Panc1 (cell line): ENCODE measurements around the gene DNAJC16. TPM values are rescaled to one million over a fixed set of nuclear protein-coding genes. Genes with fewer than 3 reads are reported as not detected.

ENCODE experiments used
- ATAC-seq: fragments of 200-7000 bp; cut with Tn5 transposase; 2 replicates; pipeline ENCODE4 v1.9.1; 2020; ENCODE audit warnings: mild to moderate bottlenecking, moderate library complexity
- BruUV-seq: library from RNA; stranded (reverse); fragments of 400-500 nt; replicated peaks from 2 replicates; lab custom pipeline; 2021; lab: Mats Ljungman, UMichigan
- CTCF ChIA-PET: fragments of 300-600 bp; sonication (Branson Sonifier 250); formaldehyde crosslinking; loops from one replicate; lab custom pipeline; 2022; ENCODE audit warnings: antibody characterized with exemption; lab: Charles Lee
- POLR2A ChIA-PET: fragments of 300-600 bp; sonication (Branson Sonifier 250); formaldehyde crosslinking; loops from one replicate; lab custom pipeline; 2022; ENCODE audit warnings: antibody characterized with exemption; lab: Charles Lee
- DNase-seq: peaks from one replicate; pipeline ENCODE4 v3.0.0-alpha.2; 2010; ENCODE audit warnings: low read depth, low spot score
- H3K27ac ChIP-seq: 2 replicates; pipeline ENCODE4 v1.5.1; 2011; ENCODE audit warnings: mild to moderate bottlenecking, low read length, inconsistent platforms
- H3K27me3 ChIP-seq: fragments of 200-500 bp; sonication (Bioruptor generic); 2 replicates; pipeline ENCODE4 v1.6.0; 2014; ENCODE audit warnings: low read length, inconsistent platforms; ENCODE audit not compliant: control insufficient read depth, insufficient read depth
- H3K36me3 ChIP-seq: fragments of 200-500 bp; sonication (Bioruptor generic); 2 replicates; pipeline ENCODE4 v1.5.1; 2014; ENCODE audit warnings: inconsistent platforms, mild to moderate bottlenecking, low read length, moderate library complexity; ENCODE audit not compliant: control insufficient read depth, insufficient read depth
- H3K4me1 ChIP-seq: 2 replicates; pipeline ENCODE4 v1.5.1; 2011; ENCODE audit warnings: inconsistent platforms, mild to moderate bottlenecking, low read length, moderate library complexity; ENCODE audit not compliant: control insufficient read depth, insufficient read depth
- H3K4me3 ChIP-seq, 2 experiments: 2 replicates each; pipeline ENCODE4 v1.5.1; 2011 to 2012; ENCODE audit warnings: low read depth in 2 of 2, low read length in 2 of 2, mild to moderate bottlenecking in 2 of 2, inconsistent platforms in 1 of 2, moderate library complexity in 1 of 2
- H3K9me3 ChIP-seq: fragments of 200-500 bp; sonication (Bioruptor generic); 2 replicates; pipeline ENCODE4 v1.5.1; 2014; ENCODE audit warnings: low read depth, mild to moderate bottlenecking, inconsistent platforms, low read length, moderate library complexity; ENCODE audit not compliant: control insufficient read depth, insufficient read depth
- POLR2AphosphoS5 ChIP-seq: IDR thresholded peaks from 2 replicates; pipeline ENCODE4 v1.6.1; 2012; ENCODE audit warnings: mild to moderate bottlenecking, low read depth, low read length, moderate library complexity
- SIN3A ChIP-seq: IDR thresholded peaks from 2 replicates; pipeline ENCODE4 v1.6.1; 2012; ENCODE audit warnings: low read depth, mild to moderate bottlenecking, low read length, moderate library complexity, borderline replicate concordance; ENCODE audit not compliant: insufficient read depth
- TCF7L2 ChIP-seq: IDR thresholded peaks from 2 replicates; pipeline ENCODE4 v1.6.1; 2011; ENCODE audit warnings: mild to moderate bottlenecking, low read depth, low read length, inconsistent platforms
- in situ Hi-C: cut with HindIII; loops from 2 replicates; pipeline ENCODE4 v1.10.0; 2016; ENCODE audit warnings: low sequenced_read_pairs, low pct_unique_long_range_greater_than_20kb
- intact Hi-C: fragments of 100-400 bp; cut with micrococcal nuclease; formaldehyde crosslinking; loops from one replicate; pipeline ENCODE4 v1.10.0; 2022; ENCODE audit not compliant: unreplicated experiment
- total RNA-seq: library from RNA; stranded (reverse); gene quantifications from one replicate; pipeline ENCODE4 v1.2.1, GENCODE V29; 2021; ENCODE audit not compliant: unreplicated experiment
- TF ChIP-seq, protein P1 (sequence below), 2 experiments: IDR thresholded peaks; 2 replicates each; pipeline ENCODE4 v1.6.1; 2011 to 2012; ENCODE audit warnings: low read depth in 2 of 2, control low read depth in 1 of 2, low read length in 1 of 2, mild to moderate bottlenecking in 1 of 2, moderate library complexity in 1 of 2; ENCODE audit not compliant: insufficient read depth in 1 of 2
- TF ChIP-seq, protein P2 (sequence below): fragments of 450-650 bp; IDR thresholded peaks from 2 replicates; pipeline ENCODE4 v1.5.1; 2017; ENCODE audit warnings: mild to moderate bottlenecking

Gene DNAJC16
- total RNA-seq, 1 experiment from 2014 or later: 22.0 TPM

DNA sequence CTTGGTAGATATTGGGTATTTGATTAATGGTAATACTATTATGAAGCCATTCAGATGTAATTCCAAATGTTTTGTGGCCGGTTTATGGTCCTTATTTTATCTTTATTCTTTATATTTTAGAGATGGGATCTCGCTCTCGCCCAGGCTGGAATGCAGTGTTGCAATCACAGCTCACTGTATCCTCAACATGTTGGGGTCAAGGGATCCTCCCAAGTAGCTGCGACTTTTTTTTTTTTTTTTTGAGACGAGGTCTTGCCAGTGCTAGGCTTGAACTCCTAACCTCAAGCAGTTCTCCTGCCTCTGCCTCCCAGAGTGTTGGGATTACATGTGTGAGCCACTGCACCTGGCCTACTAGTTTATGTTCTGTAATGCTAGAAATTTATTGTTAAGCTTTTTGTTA lies 95.3 kb downstream of the DNAJC16 start:
- no peaks in the 10 kb centered on the region for H3K9me3 ChIP-seq
- H3K36me3 ChIP-seq: peaks cover 9% of the 10 kb centered on the region
- no peak overlapping the region; the same call in 1 of the 2 replicates for H3K27ac ChIP-seq
- ATAC-seq (no peak), DNase-seq (no peak)
- no peaks in the 10 kb centered on the region for H3K27me3 ChIP-seq
- in situ Hi-C loops (no loop called here), intact Hi-C loops (no loop called here)
- TF ChIP-seq, protein P1, sequence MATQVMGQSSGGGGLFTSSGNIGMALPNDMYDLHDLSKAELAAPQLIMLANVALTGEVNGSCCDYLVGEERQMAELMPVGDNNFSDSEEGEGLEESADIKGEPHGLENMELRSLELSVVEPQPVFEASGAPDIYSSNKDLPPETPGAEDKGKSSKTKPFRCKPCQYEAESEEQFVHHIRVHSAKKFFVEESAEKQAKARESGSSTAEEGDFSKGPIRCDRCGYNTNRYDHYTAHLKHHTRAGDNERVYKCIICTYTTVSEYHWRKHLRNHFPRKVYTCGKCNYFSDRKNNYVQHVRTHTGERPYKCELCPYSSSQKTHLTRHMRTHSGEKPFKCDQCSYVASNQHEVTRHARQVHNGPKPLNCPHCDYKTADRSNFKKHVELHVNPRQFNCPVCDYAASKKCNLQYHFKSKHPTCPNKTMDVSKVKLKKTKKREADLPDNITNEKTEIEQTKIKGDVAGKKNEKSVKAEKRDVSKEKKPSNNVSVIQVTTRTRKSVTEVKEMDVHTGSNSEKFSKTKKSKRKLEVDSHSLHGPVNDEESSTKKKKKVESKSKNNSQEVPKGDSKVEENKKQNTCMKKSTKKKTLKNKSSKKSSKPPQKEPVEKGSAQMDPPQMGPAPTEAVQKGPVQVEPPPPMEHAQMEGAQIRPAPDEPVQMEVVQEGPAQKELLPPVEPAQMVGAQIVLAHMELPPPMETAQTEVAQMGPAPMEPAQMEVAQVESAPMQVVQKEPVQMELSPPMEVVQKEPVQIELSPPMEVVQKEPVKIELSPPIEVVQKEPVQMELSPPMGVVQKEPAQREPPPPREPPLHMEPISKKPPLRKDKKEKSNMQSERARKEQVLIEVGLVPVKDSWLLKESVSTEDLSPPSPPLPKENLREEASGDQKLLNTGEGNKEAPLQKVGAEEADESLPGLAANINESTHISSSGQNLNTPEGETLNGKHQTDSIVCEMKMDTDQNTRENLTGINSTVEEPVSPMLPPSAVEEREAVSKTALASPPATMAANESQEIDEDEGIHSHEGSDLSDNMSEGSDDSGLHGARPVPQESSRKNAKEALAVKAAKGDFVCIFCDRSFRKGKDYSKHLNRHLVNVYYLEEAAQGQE (IDR thresholded peaks at IDR 0.05; ENCODE audit: insufficient read depth in 1 of 2, low read depth in 2 of 2, low read length in 1 of 2): no peak
- TF ChIP-seq TCF7L2: no peak
- no peak for TF ChIP-seq SIN3A
- no peak for TF ChIP-seq POLR2AphosphoS5
- TF ChIP-seq, protein P2, sequence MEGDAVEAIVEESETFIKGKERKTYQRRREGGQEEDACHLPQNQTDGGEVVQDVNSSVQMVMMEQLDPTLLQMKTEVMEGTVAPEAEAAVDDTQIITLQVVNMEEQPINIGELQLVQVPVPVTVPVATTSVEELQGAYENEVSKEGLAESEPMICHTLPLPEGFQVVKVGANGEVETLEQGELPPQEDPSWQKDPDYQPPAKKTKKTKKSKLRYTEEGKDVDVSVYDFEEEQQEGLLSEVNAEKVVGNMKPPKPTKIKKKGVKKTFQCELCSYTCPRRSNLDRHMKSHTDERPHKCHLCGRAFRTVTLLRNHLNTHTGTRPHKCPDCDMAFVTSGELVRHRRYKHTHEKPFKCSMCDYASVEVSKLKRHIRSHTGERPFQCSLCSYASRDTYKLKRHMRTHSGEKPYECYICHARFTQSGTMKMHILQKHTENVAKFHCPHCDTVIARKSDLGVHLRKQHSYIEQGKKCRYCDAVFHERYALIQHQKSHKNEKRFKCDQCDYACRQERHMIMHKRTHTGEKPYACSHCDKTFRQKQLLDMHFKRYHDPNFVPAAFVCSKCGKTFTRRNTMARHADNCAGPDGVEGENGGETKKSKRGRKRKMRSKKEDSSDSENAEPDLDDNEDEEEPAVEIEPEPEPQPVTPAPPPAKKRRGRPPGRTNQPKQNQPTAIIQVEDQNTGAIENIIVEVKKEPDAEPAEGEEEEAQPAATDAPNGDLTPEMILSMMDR: no peak
- H3K4me3 ChIP-seq: no peak overlapping the region
- H3K4me1 ChIP-seq: peaks cover 21% of the 10 kb centered on the region
- BruUV-seq: no TSS peak
- ChIA-PET POLR2A (no interaction called here), CTCF (no interaction called here)

DNA sequence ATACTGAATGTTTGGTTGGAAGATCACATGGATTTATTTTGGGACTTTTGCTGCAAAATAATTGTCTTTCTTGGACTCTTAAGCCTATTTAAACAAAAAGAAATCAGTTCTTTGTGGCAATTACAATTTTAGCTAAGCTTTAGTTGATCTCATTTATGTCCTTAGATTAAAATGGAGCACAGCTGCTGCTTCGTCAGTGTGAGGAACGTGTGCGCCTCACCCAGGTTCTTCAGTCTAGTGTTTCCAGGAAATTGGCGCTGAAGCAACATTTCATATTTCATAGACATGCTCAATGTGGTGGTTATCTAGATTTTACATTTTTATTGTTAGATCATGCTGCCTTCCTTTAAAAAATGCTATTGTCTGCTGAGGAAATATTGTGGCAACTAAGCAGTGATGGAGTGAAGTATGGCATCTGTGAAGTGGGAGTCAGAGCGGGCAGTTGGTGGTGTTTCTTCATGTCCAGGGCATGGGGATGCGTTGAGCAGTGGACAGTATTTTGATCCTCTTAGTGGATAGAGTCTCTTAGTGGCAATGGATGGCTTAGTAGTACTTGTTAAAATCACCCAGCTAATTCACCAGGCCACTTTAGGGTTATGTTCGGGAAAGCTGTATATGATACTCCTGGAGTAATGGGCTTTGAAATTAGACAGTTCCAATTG lies 96.2 kb downstream of the DNAJC16 start:
- intact Hi-C loops (no loop called here), in situ Hi-C loops (no loop called here)
- BruUV-seq: no TSS peak
- ChIA-PET CTCF (no interaction called here), POLR2A (interaction anchor here (0.6 kb wide), 1 partner anchor 67 kb away, joined by 3 read pairs; no protein-coding TSS in a partner anchor)
- DNase-seq: no peak
- Histone ChIP-seq H3K4me1 (peaks cover 21% of the 10 kb centered on the region), H3K27me3 (no peaks in the 10 kb centered on the region), H3K4me3 (no peak overlapping the region), H3K9me3 (no peaks in the 10 kb centered on the region), H3K36me3 (peaks cover 8% of the 10 kb centered on the region), H3K27ac (no peak overlapping the region; the same call in 1 of the 2 replicates)
- ATAC-seq: no peak
- no peak for TF ChIP-seq TCF7L2
- no peak for TF ChIP-seq SIN3A
- TF ChIP-seq, protein P2: no peak
- no peak for TF ChIP-seq POLR2AphosphoS5
- TF ChIP-seq, protein P1 (IDR thresholded peaks at IDR 0.05; ENCODE audit: insufficient read depth in 1 of 2, low read depth in 2 of 2, low read length in 1 of 2): no peak
